Hematopoietic multipotent progenitor cell treated with erythropoietin and hydrocortisone succinate and interleukin-3 and kit ligand, for 8 days (in vitro differentiated cells): ENCODE measurements around the gene TRIP6.
"Not testable (repeated sequence)": the region's sequence is repeated elsewhere in the genome, so short reads cannot be mapped to it uniquely, and the experiment has no call there.

Experiments
- DNase-seq: peaks from one replicate; pipeline ENCODE4 v3.0.0-alpha.2; 2015

TRIP6 gene

DNA sequence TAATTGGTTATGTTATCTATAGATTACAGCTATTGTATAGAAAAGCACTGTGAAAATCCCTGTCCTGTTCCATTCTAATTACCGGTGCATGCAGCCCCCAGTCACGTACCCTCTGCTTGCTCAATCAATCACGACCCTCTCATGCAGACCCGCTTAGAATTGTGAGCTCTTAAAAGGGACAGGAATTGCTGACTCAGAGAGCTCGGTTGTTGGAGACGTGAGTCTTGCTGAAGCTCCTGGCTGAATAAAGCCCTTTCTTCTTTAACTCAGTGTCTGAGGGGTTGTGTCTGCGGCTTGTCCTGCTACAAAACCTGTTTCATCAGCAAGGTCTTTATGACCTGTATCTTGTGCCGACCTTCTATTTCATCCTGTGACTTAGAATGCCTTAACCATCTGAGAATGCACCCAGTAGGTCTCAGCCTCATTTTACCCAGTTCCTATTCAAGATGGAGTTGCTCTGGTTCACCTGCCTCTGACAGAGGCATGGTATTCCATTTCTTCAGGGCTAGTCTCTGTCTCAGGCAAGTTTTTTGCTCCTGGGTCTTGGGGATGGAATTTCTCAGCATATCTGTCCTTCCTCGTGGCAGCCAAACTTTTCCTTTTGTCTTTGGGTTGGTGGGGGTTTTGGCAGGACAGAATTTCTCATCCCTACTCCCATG, 52.7 kb downstream of the TRIP6 start:
- not testable (repeated sequence) for DNase-seq

DNA sequence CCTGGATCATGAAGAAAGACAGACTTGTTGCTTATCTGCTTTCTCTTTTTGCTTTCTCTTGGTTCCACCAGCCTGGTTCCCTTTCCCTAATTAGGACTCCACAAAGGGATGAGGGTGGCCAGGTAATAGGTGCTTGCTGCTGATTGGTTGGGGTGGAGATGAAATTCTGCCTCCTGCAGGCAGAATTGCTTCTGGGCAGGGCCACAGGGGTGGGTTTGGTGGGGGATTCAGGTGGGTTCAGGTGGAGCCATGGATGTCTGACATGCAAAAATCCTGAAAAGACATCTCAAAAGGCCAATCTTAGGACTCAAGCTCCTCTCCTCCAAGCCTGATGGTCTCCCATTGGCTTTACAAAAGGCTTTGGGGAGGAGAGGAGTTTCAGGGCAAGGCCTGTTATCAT, 53.9 kb downstream of the TRIP6 start:
- DNase-seq = no peak
